ENCODE measurements around the gene RHBDL1.
A peak's percentile ranks its signal among the peaks of the same experiment; 100 is the strongest.

The RHBDL1 gene

GRCh38 chr16:636206-637080 is 39.0 kb upstream of the RHBDL1 start, which contains the start of gene METTL26:
TSS of gene METTL26 (minus strand) at chr16:636305. CDS start at chr16:636290, 15 bp downstream.
- DNase-seq (ENCODE audit: low read depth, low spot score), result peak; percentile 86

DNA sequence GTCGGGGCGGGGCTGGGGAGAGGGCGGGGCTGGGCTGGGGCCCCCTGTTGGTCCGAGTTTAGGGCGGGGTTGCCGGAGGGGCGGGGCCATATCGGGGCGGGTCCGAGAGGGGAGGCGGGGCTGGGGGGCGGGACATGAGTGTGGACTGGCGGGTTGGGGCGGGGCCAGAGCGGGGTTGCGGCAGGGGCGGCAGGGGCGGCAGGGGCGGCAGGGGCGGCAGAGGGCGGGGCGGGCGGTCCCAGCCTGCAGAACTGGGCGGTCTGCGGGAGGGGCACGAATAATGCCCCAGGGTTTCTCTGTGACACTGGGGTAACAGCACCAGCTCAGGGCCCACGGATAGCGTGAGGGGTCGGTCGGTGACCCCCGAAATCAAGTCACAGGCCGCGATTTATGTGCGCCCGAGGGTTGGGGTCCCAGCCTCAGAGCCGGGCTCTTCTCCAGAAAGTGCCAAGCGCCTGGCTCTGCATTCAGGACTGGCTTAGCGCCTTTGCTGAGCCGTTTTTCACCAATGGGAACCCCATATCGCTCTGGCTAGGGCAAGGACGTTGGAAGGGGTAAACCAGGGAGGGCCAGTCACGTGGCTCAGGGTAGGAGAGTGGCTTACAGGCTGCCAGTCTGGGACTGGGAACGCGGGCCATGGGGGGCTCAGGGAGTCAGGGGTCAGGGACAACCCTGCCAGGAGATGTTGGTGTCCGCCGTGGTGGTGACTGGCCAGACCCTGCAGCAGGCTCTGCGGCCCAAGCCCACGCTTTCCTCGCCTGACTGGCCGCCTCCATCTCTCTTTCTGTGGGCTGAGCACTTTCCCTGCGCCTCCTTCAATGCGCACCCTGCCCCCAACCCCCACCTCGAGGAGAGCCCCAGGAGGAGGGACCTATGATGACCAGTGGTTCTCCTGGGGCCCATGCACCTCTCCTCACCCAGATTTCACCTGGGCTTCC is 38.1 kb upstream of the RHBDL1 start:
- peak; percentile 73 for DNase-seq (ENCODE audit: low read depth, low spot score)

GRCh38 chr16:638034-638543 is 37.4 kb upstream of the RHBDL1 start:
- DNase-seq (ENCODE audit: low read depth, low spot score), result no peak

DNA sequence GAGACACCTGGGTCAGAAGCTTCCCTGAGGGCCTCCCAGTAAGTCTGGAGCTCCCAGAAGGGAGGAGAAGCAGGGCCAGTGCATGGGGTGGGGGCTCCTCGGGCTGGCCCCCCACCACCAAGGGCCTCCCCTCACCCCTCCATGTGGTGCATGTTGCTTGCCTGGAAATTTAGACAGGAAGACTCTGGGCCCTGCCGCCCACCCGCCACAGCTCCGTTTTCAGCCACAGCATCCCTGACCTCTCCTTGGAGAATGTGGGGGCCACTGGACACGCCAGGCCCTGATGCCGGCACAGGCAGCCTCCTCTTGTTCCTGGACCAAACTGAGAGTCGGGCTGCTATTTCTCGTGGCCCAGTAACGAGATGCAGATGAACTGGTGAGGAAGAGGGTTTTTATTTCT is 36.6 kb upstream of the RHBDL1 start:
- DNase-seq (ENCODE audit: low read depth, low spot score), result no peak

DNA sequence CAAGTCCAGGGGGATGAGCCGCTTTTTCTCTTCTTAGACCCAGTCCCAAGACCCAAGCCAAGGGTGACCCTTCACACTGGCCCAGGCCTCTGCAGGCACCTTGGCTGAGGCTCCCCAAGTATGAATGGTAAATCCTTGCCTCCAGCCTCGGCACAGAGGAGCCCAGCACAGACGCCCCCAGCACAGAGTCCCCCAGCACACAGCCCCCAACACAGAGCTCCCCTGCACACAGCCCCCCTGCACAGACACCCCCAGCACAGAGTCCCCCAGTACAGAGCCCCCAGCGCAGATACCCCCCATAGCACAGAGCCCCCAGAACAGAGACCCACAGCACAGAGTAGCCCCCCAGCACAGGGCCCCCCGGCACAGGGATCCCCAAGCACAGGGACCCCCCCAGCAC is 34.9 kb upstream of the RHBDL1 start:
- DNase-seq (ENCODE audit: low read depth, low spot score), result no peak

DNA sequence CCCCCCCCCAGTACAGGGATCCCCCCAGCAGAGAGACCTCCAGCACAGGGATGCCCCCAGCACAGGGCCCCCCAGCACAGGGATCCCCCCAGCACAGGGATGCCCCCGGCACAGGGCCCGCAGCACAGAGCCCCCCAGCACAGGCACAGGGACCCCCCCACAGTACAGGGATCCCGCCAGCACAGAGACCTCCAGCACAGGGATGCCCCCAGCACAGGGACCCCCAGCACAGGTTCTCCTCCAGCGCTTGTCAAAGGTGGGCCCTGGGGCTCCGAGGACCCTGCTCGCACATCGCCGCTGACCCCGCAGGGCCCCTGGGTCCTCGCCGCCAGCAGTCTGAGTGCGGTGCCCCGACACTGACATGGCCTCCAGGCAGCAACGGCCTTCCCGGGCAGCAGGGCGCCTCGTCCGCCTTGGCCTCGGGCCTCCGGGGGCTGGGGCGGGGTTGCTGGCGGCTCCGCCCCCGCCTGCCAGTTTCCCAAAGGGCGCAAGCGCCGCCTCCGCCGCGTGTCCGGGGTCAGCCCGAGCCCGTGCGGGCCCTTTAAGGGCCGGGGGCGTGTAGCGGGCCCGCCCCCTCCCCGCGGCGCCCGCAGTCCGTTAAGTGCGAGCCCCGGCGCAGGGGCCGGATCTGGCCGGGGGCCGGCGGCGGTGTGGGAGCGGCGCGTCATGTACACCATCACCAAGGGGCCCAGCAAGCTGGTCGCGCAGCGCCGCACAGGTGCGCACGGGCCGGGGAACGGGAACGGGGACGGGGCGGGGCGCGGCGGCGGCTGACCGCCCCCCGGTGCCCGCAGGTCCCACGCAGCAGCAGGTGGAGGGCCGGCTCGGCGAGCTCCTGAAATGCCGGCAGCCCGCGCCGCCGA is 33.9 kb upstream of the RHBDL1 start, which contains the start of gene MCRIP2:
Gene MCRIP2, plus strand, starts transcription at position 503 of the 863 bp plus-strand sequence. Its CDS starts 164 bp downstream, at position 667.
- no peak for DNase-seq (ENCODE audit: low read depth, low spot score)

GRCh38 chr16:642189-643049 is 33.1 kb upstream of the RHBDL1 start:
- DNase-seq (ENCODE audit: low read depth, low spot score), result no peak

DNA sequence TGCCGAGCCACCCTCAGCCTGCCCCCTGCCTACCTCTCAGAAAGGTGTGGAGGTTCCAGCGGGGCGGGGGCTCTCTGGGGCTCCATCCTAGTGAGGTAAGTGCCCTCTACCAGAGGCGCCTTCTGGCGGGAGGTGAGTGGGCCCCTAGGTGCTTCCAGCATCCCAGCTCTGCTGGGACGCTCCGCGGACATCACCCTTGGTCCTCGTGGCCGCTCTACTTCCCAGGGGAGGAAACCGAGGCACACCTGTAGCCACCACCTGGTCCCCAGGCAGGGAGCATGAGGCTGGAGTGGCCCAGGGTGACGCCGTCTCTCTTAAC is 32.5 kb upstream of the RHBDL1 start:
- no peak for DNase-seq (ENCODE audit: low read depth, low spot score)

GRCh38 chr16:644556-644955 is 30.9 kb upstream of the RHBDL1 start:
- no peak for DNase-seq (ENCODE audit: low read depth, low spot score)

GRCh38 chr16:645852-646678 is 29.4 kb upstream of the RHBDL1 start:
- DNase-seq (ENCODE audit: low read depth, low spot score), result no peak

DNA sequence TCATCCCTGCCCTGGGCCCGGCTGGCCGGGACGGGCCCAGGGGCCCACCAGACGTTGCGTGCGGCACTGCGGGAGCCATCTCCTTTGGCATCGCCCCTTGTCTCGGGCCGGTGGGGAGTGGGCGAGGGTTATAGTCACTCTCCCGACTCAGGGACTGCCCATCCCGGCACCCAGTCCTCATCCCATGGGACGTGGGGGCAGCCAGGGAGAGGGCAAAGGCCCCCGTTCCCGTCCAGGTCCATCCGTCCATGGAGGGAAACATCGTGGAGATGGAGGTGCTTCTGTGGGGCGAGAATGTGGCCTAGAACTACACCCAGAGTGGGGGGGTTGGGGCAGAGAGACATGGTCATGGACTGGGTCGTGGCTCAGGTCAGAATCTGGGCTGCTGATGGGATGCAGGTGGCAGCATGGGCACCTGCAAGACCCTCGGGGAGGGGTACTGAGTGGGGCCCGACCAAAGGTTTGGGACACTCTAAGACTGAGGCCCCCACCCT is 28.7 kb upstream of the RHBDL1 start:
- DNase-seq (ENCODE audit: low read depth, low spot score), result no peak

DNA sequence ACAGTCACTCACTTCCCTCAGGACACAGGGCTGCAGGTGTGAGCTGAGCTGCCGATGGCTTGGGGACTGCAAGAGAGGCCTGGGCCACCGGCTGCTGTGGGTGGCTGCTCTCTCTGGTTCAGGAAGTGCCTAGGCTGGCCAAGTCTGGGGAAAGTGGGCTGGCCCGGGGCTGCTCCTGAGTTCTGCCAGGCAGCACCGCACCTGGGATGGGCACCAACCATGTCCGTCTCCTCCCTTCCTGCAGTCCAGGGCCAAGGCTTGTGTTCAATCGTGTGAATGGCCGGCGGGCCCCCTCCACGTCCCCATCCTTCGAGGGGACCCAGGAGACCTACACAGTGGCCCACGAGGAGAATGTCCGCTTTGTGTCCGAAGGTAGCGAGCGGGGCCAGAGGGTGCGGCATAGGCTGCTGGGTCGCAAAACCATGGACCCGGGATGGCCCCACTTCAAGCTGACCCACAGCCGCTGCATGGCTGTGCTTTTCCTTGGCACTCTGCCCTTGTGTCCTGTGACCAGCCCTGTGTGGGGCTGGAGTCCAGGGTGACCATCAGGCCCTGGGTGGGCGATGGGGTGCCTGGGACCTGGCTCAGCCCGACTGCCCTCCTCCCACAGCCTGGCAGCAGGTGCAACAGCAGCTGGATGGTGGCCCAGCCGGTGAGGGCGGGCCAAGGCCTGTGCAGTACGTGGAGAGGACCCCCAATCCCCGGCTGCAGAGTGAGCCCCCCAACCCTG is 28.1 kb upstream of the RHBDL1 start:
- DNase-seq (ENCODE audit: low read depth, low spot score), result no peak

DNA sequence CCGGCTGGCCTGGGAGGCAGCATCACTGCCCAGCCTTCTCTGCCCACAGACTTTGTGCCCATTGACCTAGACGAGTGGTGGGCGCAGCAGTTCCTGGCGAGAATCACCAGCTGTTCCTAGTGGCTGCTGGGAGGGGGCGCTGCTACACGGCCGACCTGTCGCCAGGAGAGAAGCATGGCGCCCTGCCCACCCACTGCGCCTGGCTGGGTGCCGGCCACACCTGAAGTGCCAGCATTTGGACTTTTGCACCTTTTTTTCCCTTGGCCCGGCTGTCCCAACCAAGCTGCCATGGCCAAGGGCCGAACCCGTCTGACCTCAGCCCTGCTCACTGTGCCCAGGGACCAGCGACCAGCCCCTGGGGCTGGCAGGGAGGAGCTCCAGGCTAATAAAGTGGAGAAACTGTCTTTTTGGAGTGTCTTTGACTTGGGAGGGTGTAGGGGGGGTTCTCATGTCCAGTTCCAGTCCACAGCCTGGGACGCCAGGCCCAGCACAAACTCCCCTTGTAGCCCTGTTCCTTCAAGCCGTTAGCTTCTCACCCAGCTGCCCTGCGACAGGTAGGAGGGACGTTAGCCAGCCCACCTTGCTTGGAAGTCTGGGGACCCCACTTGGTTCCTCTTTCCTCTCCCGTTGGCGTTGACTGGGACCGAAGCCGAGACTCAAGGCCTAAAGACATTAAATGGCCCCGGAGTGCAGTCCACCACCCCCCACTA is 27.2 kb upstream of the RHBDL1 start:
- no peak for DNase-seq (ENCODE audit: low read depth, low spot score)

GRCh38 chr16:648781-649589 is 26.5 kb upstream of the RHBDL1 start, which contains the start of gene WDR90:
TSS of gene WDR90 (plus strand) at chr16:649365. CDS start at chr16:649417, 52 bp downstream.
- peak; percentile 87 for DNase-seq (ENCODE audit: low read depth, low spot score)

- DNase-seq (ENCODE audit: low read depth, low spot score), result no peak
These were observed 25.8 kb upstream of the RHBDL1 start for GRCh38 chr16:649631-650030.

DNA sequence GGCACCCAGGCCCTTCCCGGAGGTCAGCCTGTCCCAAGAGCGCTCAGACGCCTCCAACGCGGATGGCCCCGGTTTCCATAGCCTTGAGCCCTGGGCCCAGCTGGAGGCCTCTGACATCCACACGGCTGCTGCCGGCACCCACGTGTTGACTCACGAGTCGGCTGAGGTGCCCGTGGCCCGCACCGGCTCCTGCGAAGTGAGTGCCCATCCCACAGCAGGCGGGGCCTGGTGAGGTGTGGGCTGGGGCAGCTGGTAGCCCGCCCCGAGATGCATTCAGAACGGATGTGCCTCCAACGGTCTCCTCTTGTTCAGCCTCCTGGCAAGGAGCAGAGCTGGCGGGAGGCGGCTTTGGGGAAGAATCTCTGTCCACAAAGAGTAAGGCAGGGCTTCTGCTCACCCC is 23.6 kb upstream of the RHBDL1 start:
- DNase-seq (ENCODE audit: low read depth, low spot score), result no peak

All from activated CD4-positive, CD25-positive, alpha-beta regulatory T cell treated with anti-CD3 and anti-CD28 coated beads, Interleukin-2, amount 50 U/mL, for 16 hours (primary cell).